BJ (cell line): ENCODE measurements around the gene ATG2A. TPM values are rescaled to one million over a fixed set of nuclear protein-coding genes. Genes with fewer than 3 reads are reported as not detected.
A peak's percentile ranks its signal among the peaks of the same experiment; 100 is the strongest.

Experiments
- CTCF ChIA-PET: fragments of 350-600 bp; formaldehyde crosslinking; extraction: SDS; loops from one replicate; lab custom pipeline; 2021; ENCODE audit warnings: antibody characterized with exemption, inconsistent platforms; lab: Yijun Ruan, JAX
- POLR2A ChIA-PET: fragments of 300-600 bp; sonication (Branson Sonifier 250); formaldehyde crosslinking; extraction: SDS; loops from one replicate; lab custom pipeline; 2021; ENCODE audit warnings: antibody characterized with exemption; lab: Charles Lee
- DNase-seq: peaks from one replicate; pipeline ENCODE4 v3.0.0-alpha.2; 2011; ENCODE audit warnings: low read depth
- H3K27me3 ChIP-seq: 2 replicates; pipeline ENCODE4 v1.6.0; 2011; ENCODE audit warnings: low read length; ENCODE audit not compliant: control insufficient read depth, insufficient read depth
- H3K36me3 ChIP-seq: 2 replicates; pipeline ENCODE4 v1.5.1; 2011; ENCODE audit warnings: low read length; ENCODE audit not compliant: control insufficient read depth, insufficient read depth
- H3K4me3 ChIP-seq: 2 replicates; pipeline ENCODE4 v1.5.1; 2011; ENCODE audit warnings: low read depth, mild to moderate bottlenecking, control low read depth, low read length
- CTCF ChIP-seq: IDR thresholded peaks from 2 replicates; pipeline ENCODE4 v1.5.1; 2011; ENCODE audit warnings: low read depth, mild to moderate bottlenecking, control low read depth, inconsistent platforms, low read length, moderate library complexity; ENCODE audit not compliant: insufficient read depth
- polyA plus RNA-seq: library from polyadenylated mRNA; depleted of rRNA; stranded (reverse); fragments of >200 nt; gene quantifications from 2 replicates; pipeline ENCODE4 v1.2.3, GENCODE V29; 2011

The ATG2A gene
- polyA plus RNA-seq, 1 experiment = 7.0 TPM

- POLR2A ChIA-PET = no interaction called here
- CTCF ChIA-PET = interaction anchor here (1.7 to 29.7 kb wide), 4 partner anchors 8 to 24 kb away, joined by 8 to 797 read pairs (median 30); partner anchors contain the start of gene CDC42BPG
- Histone ChIP-seq H3K36me3 (no peaks in the 10 kb centered on the region), H3K4me3 (no peak overlapping the region), H3K27me3 (no peaks in the 10 kb centered on the region)
- TF ChIP-seq CTCF = no peak
- no peak for DNase-seq
Observed at GRCh38 chr11:64880240-64881001, 36.6 kb downstream of the ATG2A start.

GRCh38 chr11:64879244-64879900 is 37.6 kb downstream of the ATG2A start:
- CTCF ChIA-PET = interaction anchor here (1.2 to 29.7 kb wide), 4 partner anchors 9 to 134 kb away, joined by 3 to 797 read pairs (median 18); partner anchors contain the start of genes ARL2 and CDC42BPG
- no peak for DNase-seq
- no peaks in the 10 kb centered on the region for H3K27me3 ChIP-seq
- TF ChIP-seq CTCF = no peak
- POLR2A ChIA-PET = interaction anchor here (0.6 kb wide), 1 partner anchor 40 kb away, joined by 5 read pairs; no protein-coding TSS in a partner anchor
- H3K4me3 ChIP-seq = peak overlapping the region; percentile 71
- peaks cover 7% of the 10 kb centered on the region for H3K36me3 ChIP-seq

- H3K27me3 ChIP-seq = no peaks in the 10 kb centered on the region
- H3K4me3 ChIP-seq = peak within 1 kb of the TSS; percentile 77
- DNase-seq = peak; percentile 77
- CTCF ChIA-PET = interaction anchor here (0.9 to 29.7 kb wide), 7 partner anchors 10 to 232 kb away, joined by 3 to 797 read pairs (median 4); partner anchors contain the start of genes ARL2 and CDC42BPG
- H3K36me3 ChIP-seq = peaks cover 9% of the 10 kb centered on the region
- peak; percentile 71 for TF ChIP-seq CTCF
- POLR2A ChIA-PET = interaction anchor here (0.6 kb wide), 3 partner anchors 15 to 41 kb away, joined by 3 to 5 read pairs (median 3); no protein-coding TSS in a partner anchor
Observed at GRCh38 chr11:64878494-64879243, 38.3 kb downstream of the ATG2A start, which contains the start of gene EHD1. Gene EHD1 (minus strand): TSS chr11:64878621. CDS start chr11:64878464, 157 bp downstream.

GRCh38 chr11:64878223-64878493 is 38.9 kb downstream of the ATG2A start:
- Histone ChIP-seq H3K27me3 (no peaks in the 10 kb centered on the region), H3K4me3 (peak overlapping the region; percentile 77), H3K36me3 (peaks cover 12% of the 10 kb centered on the region)
- CTCF ChIA-PET = interaction anchor here (0.9 to 29.7 kb wide), 6 partner anchors 10 to 232 kb away, joined by 3 to 797 read pairs (median 4); partner anchors contain the start of genes ARL2 and CDC42BPG
- POLR2A ChIA-PET = interaction anchor here (0.6 kb wide), 2 partner anchors 14 to 30 kb away, joined by 3 read pairs; no protein-coding TSS in a partner anchor
- no peak for DNase-seq
- TF ChIP-seq CTCF = no peak
